Transverse colon (tissue), 3 donors: ENCODE measurements around the gene MAGI2.

Source experiments
- CTCF ChIP-seq, 5 experiments: fragments of 200-600 bp in 3 of 5; fragments of 450-650 bp in 2 of 5; sonication (generic) in 3 of 5; IDR thresholded peaks; 1 replicate in 2 of 5; 2 replicates in 3 of 5; pipeline ENCODE4 v1.5.1; 2016 to 2017; ENCODE audit warnings: antibody characterized with exemption in 5 of 5, inconsistent platforms in 3 of 5, mild to moderate bottlenecking in 2 of 5, moderate library complexity in 1 of 5
- POLR2A ChIP-seq: fragments of 450-650 bp; IDR thresholded peaks from one replicate; pipeline ENCODE4 v1.6.1; 2016; ENCODE audit warnings: antibody characterized with exemption, mild to moderate bottlenecking, moderate library complexity

GRCh38 chr7:78895393-78895792, 558.1 kb downstream of the MAGI2 start:
- TF ChIP-seq CTCF (IDR thresholded peaks at IDR 0.05) = no peak
- TF ChIP-seq POLR2A = no peak
